GM12878 (cell line): Measurements from ENCODE around the gene CD48. TPM values are rescaled to one million over a fixed set of nuclear protein-coding genes. Genes with fewer than 3 reads are reported as not detected.

Source experiments
- BACH1 ChIP-seq: fragments of 450-650 bp; IDR thresholded peaks from 2 replicates; pipeline ENCODE4 v1.6.1; 2017; ENCODE audit warnings: mild to moderate bottlenecking, borderline replicate concordance
- IKZF2 ChIP-seq, 2 experiments: fragments of 450-650 bp; IDR thresholded peaks; 2 replicates each; pipeline ENCODE4 v1.6.1; 2017; ENCODE audit warnings: mild to moderate bottlenecking in 2 of 2, moderate library complexity in 2 of 2
- KAT2A ChIP-seq: conservative IDR thresholded peaks from 2 replicates; pipeline ENCODE4 v1.6.1; 2011; ENCODE audit warnings: low read depth, low read length; ENCODE audit not compliant: control insufficient read depth
- KLF5 ChIP-seq: fragments of 450-650 bp; IDR thresholded peaks from 2 replicates; pipeline ENCODE4 v1.6.1; 2014; ENCODE audit warnings: mild to moderate bottlenecking; ENCODE audit not compliant: partially characterized antibody
- MEF2B ChIP-seq: fragments of 450-650 bp; IDR thresholded peaks from 2 replicates; pipeline ENCODE4 v1.6.1; 2018; ENCODE audit warnings: mild to moderate bottlenecking, moderate library complexity; ENCODE audit not compliant: partially characterized antibody, poor library complexity, severe bottlenecking
- MYB ChIP-seq: fragments of 150-350 bp; IDR thresholded peaks from 2 replicates; pipeline ENCODE4 v1.6.1; 2014; ENCODE audit warnings: mild to moderate bottlenecking, low read depth, low read length, borderline replicate concordance
- NBN ChIP-seq: fragments of 450-650 bp; IDR thresholded peaks from 2 replicates; pipeline ENCODE4 v1.6.1; 2016
- POLR2AphosphoS2 ChIP-seq: IDR thresholded peaks from 2 replicates; pipeline ENCODE4 v1.6.1; 2011; ENCODE audit warnings: low read depth, mild to moderate bottlenecking, low read length, improper control_type of control experiment, moderate library complexity
- POU2F2 ChIP-seq: IDR thresholded peaks from 3 replicates; pipeline ENCODE4 v1.6.1; 2011; ENCODE audit warnings: low read depth, mild to moderate bottlenecking, low read length, borderline replicate concordance
- REST ChIP-seq: IDR thresholded peaks from 2 replicates; pipeline ENCODE4 v1.6.1; 2012; ENCODE audit warnings: mild to moderate bottlenecking, low read depth, low read length
- SMAD1 ChIP-seq: fragments of 450-650 bp; IDR thresholded peaks from 2 replicates; pipeline ENCODE4 v1.6.1; 2018; ENCODE audit warnings: mild to moderate bottlenecking, low read depth; ENCODE audit not compliant: partially characterized antibody
- SREBF2 ChIP-seq: IDR thresholded peaks from 2 replicates; pipeline ENCODE4 v1.6.1; 2012; ENCODE audit warnings: mild to moderate bottlenecking, low read length
- ZBTB33 ChIP-seq: fragments of 450-650 bp; IDR thresholded peaks from 2 replicates; pipeline ENCODE4 v1.6.1; 2017; ENCODE audit warnings: mild to moderate bottlenecking
- ZBTB4 ChIP-seq: fragments of 450-650 bp; formaldehyde crosslinking; IDR thresholded peaks from 2 replicates; pipeline ENCODE4 v1.4.0; 2022; ENCODE audit warnings: mild to moderate bottlenecking, moderate library complexity
- ZNF687 ChIP-seq: fragments of 450-650 bp; IDR thresholded peaks from 2 replicates; pipeline ENCODE4 v1.6.1; 2017; ENCODE audit warnings: mild to moderate bottlenecking, moderate library complexity
- polyA plus RNA-seq, 11 experiments: library from polyadenylated mRNA; depleted of rRNA in 4 of 11; unstranded in 6 of 11; stranded (reverse) in 5 of 11; fragments of >200 nt; fragmentation: Nextera tagmentation in 4 of 11; fragmentation: Illumina TruSeq in 1 of 11; extraction: Ambion mirVana in 4 of 11; extraction: Trizol in 1 of 11; gene quantifications; 1 replicate in 1 of 11; 2 replicates in 10 of 11; pipeline versions ENCODE4 v1.2.1 to v1.2.3, GENCODE V29; 2011 to 2016; ENCODE audit warnings: inconsistent platforms in 2 of 11, missing spikeins in 2 of 11, low read depth in 1 of 11
- total RNA-seq, 4 experiments: library from RNA; depleted of rRNA in 3 of 4; stranded (reverse); fragments of >200 nt in 3 of 4; fragmentation: Illumina TruSeq in 1 of 4; extraction: Trizol in 1 of 4; gene quantifications; 2 replicates each; pipeline versions ENCODE4 v1.2.1 to v1.2.3, GENCODE V29; 2013 to 2021

CD48 gene
- total and polyA plus RNA-seq, 10 of the 15 experiments (the other 5 are each of a cell fraction or from before 2014, with no cell fraction given): 302 to 1,315 (median 430) TPM

GRCh38 chr1:160634543-160635491 lies 76.8 kb downstream of the CD48 start (continued):
- TF ChIP-seq REST (no peak), NBN (peak; percentile 47; the same call in 1 of the 2 replicates), SREBF2 (no peak), KLF5 (no peak), KAT2A (no peak), ZBTB4 (CRISPR knock-in tag) (peak; percentile 88; the same call in 1 of the 2 replicates), POU2F2 (peak; percentile 75), IKZF2 (IDR thresholded peaks at IDR 0.05) (peak; percentile 35 to 53; a peak in 2 of 4 replicates), MEF2B (no peak), POLR2AphosphoS2 (peak; percentile 93), ZBTB33 (peak; percentile 96), SMAD1 (no peak), MYB (no peak), BACH1 (peak; percentile 69; the same call in 1 of the 2 replicates), ZNF687 (peak; percentile 40; the same call in 1 of the 2 replicates)
